ENCODE measurements around the gene DEAF1.

- no peak for TF ChIP-seq POLR2AphosphoS5 (IDR thresholded peaks at IDR 0.05; ENCODE audit: low read depth, low read length)
- TF ChIP-seq REST (IDR thresholded peaks at IDR 0.05; ENCODE audit: insufficient read depth in 1 of 2, low read depth in 2 of 2, low read length in 2 of 2) = no peak
- TF ChIP-seq SIN3A (IDR thresholded peaks at IDR 0.05; ENCODE audit: borderline replicate concordance, insufficient read depth, low read length) = no peak
- no peak for TF ChIP-seq TAF1 (IDR thresholded peaks at IDR 0.05; ENCODE audit: borderline replicate concordance, insufficient read depth, low read length)
These were observed 47.7 kb upstream of the DEAF1 start for GRCh38 chr11:742571-743201.

All from PFSK-1 (cell line).